G401.6 (cell line): ENCODE measurements around the gene ECEL1.

ENCODE experiments used
- FAIRE-seq: peaks from 2 replicates; lab custom pipeline; 2012; peaks lifted over from hg19 to GRCh38; lab: Jason Lieb, UNC

Gene ECEL1

DNA sequence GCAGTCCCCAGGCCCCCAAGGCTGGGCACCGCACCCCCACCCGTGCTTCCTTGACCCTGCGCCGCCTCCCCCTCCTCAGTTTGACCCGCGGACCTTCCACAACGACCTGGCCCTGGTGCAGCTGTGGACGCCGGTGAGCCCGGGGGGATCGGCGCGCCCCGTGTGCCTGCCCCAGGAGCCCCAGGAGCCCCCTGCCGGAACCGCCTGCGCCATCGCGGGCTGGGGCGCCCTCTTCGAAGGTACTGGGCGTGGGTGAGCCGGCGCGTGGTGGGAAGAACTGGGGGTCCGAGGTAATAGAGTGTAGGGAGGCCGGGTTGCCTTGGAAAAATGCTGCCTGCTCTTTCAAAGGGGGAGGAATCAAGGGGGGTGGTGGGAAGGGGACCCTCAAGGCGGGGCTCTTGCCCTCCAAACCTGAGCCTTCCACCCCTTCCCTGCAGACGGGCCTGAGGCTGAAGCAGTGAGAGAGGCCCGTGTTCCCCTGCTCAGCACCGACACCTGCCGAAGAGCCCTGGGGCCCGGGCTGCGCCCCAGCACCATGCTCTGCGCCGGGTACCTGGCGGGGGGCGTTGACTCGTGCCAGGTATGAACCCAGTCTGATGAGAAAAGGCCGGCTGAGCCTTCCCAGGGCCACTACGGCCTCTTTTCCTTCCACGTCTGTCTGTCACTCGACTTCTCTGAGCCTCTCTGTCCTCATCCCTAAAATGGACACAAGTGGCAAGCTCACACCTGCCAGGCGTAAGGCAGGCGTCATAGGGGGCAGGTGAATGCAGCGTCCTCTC lies 35.2 kb upstream of the ECEL1 start:
- FAIRE-seq, result no peak

DNA sequence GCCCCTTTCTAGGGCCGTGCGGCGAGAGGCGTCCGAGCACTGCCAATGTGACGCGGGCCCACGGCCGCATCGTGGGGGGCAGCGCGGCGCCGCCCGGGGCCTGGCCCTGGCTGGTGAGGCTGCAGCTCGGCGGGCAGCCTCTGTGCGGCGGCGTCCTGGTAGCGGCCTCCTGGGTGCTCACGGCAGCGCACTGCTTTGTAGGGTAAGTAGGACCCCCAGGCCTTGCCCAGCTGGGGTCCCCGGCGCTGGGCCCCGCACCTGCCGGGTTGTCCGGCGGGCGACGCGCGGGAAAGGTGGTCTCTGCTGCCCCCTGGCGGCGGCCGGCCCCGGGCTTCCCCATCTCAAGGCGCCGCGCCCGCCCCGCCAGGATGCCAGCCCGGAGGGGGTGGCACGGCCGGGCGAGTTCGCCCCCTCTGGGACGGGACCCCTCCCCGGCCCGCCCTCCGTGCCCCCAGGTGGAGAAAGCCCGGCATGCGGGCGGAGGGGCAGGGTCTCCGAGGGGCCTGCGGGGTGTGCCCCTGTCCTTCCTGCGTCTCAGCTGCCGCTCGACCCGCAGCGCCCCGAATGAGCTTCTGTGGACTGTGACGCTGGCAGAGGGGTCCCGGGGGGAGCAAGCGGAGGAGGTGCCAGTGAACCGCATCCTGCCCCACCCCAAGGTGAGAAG lies 34.5 kb upstream of the ECEL1 start:
- FAIRE-seq, result no peak

DNA sequence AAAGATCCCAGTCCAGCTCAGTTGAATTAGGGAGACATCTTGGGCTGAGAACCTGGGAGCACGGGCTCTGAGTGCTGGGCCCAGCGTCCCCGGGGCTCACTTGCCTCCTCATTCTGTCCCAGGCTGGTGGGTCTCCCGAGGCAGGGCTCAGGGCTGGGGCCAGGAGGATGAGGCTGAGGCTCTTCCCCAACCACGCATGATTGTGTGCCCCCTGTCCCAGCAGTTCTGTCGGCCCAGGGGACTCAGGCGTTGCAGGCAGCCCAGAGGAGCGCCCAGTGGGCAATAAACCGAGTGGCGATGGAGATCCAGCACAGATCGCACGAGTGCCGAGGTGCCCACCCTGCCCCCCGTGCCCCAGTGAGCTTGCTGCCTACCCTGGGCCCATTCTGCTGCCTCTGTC lies 33.5 kb upstream of the ECEL1 start:
- FAIRE-seq, result no peak

DNA sequence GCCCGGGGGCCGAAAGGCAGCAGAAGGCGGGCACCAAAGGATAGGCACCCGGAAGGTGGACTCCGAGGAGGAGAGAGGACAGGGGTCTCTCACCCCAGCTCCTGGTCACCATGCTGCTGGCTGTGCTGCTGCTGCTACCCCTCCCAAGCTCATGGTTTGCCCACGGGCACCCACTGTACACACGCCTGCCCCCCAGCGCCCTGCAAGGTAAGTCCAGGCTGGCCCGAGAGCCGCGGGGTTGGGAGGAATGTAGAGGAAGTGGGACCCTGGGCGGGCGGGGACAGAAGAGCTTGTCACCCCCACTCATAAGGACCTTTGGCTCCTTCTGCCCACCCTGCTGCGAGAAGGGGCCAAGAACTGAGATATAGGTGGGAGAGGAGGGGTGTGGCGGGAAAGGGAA lies 32.9 kb upstream of the ECEL1 start:
- FAIRE-seq, result no peak

DNA sequence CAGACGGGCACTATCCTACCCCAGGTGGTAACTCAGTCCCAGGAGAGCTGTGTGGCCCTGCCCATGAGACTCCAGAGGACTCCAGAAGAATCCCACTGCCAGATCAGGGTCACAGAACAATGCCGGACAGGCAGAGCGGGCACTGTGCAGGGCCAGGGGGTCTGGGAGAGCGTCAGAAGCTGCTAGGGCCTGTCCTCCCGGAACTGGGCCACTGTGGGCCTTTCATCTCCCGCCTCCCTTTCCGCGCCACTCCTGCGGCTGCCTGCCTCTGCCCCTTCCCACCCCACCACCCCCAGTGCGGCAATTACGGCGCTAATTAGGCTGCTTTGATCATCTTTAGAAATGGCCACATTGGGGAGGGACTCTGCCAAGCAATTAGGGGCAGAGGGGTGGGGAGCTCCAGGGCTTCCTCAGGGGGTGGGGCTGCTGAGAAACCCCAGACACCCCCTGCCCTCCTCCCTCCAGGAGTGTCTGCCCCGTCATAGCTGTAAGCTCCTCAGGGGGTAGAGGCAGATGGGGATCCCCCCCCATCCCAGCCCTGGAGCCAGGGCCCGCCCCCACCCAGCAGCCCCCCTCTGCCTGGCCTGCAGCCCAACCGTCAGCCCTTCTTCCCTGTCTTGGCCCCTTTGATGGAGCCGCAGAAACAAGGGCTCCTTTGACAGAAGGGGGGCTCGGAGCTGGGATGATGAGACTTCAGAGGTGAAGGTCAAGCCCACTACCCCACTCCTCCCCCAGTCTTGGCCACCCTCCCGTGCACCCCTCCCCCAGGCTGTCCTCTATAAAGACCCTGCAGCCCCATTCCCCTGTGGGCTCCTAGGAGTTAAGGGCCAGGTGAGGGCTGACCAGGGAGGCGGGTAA lies 32.2 kb upstream of the ECEL1 start, which contains the start of gene PRSS56:
Gene PRSS56 (plus strand): TSS at position 808 of the 858 bp plus-strand sequence. CDS start 211 bp downstream, outside the sequence.
- no peak for FAIRE-seq

DNA sequence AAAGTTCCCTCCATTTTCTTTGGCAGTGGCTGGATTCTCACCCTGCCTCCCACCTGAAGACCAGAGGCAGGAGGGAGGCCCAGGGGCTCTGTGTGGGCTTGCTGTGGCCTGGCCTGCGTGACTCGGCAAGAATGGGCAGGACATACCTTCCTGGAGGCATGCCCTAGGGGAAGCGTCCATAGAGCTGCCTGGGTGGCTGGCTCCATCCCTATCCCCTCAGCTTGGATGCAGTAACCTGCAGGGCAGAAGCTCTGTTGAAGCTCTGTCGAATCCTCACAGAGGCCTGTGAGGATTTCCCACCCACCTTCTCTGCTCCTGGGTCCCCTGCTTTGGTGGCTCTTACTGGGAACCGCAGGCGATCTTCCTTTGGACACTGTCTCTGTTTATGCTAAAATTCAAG lies 31.2 kb upstream of the ECEL1 start:
- FAIRE-seq, result no peak

DNA sequence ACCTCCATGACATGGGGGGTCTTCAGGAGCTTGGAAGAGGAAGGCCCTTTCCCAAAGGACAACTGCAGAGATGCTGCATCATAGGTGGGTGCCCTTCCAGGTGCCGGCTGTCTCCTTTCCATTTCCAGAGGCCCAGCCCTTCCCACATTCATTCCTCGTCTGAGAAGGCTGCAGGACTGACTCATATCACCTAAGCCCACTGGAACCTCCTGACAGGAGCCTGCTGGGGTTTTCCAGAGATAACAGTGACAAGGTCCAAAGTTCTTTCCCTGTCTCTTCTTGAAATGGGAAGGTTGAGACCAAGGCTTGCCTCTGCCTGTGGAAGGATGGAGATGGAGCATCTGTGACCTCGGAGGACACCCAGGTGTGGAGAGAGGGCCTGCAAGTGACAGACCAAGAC lies 28.9 kb upstream of the ECEL1 start:
- no peak for FAIRE-seq

DNA sequence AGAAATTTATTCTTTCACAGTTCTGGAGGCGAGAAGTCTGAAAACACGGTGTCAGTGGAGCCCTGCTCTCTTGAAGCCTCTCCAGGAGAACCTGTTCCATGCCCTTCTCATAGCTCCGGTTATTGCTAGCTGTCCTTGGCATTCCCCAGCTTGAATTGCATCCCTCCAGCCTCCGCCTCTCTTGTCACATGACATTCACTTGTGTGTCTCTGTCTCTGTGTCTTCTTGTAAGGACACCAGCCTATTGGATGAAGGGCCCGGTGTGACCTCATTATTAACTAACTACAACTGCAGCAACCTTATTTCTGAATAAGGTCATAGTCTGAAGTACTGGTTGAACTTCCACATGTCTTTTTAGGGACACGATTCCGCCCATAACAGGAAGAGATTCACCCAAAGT lies 28.0 kb upstream of the ECEL1 start:
- FAIRE-seq, result no peak

DNA sequence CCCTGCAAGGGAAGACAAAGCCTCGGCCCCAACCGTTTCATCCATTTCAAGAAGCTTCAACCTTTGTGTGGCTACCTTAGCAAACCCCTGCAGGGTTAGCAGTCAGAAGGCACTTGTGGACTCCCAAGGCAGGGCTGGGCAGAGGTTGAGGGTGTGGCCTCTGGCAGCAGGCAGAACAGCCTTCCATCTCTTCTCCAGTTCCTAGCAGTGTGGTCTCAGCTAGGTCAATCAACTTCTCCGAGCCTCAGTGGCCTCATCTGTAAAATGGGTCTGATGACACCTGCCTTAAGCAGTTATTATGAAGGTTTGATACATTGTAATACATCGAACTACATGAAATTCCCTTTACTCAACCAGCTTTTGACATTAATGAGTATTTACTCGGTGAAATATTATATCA lies 25.7 kb upstream of the ECEL1 start:
- FAIRE-seq, result no peak

DNA sequence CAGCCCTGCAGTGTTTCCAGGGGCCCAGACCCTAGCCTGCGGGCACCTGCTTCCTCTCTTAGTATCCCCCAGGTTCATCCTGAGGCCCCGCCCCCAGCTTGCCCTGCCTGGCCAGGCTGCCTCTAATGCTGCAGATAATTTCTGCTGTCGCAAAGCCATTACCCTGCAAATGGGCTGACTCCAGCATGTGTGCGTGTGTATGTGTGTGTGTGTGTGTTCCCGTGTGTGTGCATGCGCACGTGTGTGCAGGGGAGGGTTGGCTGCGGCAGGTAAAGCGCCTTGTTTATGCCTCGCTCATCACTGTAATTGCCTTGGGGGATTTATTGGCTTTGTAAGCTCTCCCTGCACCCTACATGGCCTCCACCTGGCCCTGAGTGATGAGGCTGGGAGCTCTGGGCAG lies 25.0 kb upstream of the ECEL1 start:
- no peak for FAIRE-seq

DNA sequence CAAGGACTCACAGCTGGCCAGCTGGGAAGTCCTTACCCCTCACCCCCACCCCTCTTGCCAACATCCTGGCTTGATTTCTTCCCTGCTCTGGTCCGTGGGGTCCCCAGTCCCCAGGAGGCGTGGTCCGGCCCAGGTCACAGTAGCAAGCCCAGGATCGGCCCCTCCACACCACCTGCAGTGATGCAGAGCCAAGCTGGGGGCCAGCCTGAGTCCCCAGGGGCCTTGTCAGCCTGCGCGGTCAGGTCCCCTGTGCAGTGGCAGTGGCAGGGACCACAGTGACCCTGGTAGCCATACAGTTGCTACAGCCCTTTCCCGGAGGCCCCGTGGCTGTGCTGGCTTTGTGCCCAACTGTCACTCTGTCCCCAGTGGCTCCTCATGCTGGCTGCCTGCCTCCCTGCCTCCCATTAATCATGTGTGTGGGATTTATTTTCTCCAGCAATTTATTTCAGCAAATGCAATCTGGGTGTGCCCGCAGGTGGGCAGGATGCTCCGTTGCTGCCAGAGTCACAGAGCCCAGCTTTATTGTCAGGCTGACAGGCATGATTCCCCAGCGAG lies 23.8 kb upstream of the ECEL1 start:
- FAIRE-seq, result no peak

DNA sequence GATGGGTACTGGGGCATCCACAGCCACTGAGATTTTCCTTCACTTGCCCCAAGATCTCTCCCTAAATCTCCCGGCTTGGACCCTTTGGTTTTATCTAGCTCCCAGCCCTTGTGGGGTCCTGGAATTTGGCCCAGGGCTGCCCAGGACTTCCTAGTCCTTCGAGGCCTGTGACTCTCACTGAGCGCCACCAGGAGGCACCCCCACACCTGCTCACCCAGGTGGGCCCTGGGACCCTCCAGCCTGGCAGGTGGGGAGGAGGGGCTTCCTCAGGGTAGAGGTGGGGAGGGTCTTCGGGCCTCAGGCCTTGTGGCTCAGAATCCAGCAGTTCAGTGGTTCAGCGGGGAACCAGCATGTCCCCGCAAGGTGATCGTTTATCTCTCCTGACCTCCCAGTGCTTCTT lies 20.6 kb upstream of the ECEL1 start:
- FAIRE-seq, result no peak

DNA sequence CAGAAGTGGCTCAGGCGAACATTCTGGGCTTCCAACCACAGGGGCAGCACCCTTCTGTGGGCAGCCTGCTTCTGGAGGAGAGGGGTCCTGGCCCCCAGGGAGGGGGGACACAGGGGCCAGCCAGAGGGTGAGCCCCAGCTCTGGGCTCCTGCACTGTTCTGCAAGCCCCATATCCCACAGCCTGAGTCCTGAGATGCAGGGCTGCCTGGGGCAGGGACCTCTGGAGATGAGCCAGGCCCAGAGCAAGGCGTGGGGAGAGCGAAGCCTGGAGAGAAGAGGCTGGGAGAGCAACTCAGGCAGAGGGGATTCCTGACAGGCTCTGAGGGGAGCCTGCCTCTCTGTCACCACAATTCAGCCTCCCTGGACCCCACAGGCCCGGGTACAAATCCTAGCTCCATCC lies 19.1 kb upstream of the ECEL1 start:
- no peak for FAIRE-seq

DNA sequence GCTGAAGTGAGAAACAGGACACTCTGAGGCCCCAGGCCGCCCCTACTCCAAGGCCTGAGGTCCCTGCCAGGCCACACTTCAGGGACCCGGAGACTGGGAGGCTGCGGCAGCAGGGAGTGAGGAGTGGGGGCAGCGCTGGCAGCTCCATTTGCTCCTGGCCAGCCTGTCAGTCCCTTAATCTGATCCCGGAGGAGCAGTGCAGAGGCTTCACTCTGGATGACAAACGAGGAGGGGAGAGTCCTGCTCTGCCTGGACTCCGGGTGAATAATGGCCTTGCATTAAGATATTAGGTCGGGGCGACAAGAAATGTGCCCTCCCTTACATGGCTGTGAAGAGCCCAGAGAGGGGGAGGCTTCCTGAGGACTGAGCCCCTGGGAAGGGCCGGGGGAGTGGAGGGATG lies 18.2 kb upstream of the ECEL1 start:
- no peak for FAIRE-seq

DNA sequence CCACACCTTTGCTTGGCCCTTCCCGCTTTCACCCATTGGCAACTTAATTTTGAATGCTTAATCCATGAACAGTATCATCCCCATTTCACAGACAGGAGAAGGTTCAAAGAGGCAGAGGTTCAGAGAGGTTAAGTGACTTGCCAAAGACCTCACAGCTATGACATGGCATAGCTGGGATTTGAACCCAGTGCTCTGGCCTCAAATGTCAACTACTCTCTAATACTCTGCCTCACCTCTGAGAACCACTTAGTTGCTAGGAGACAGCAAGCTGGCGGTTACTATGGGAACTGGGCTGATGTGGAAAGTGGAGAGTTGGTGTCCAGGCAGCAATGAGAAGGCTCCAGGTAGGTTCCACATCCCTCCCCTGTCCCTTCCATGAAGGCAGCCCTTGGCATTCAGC lies 16.8 kb upstream of the ECEL1 start:
- FAIRE-seq, result no peak

DNA sequence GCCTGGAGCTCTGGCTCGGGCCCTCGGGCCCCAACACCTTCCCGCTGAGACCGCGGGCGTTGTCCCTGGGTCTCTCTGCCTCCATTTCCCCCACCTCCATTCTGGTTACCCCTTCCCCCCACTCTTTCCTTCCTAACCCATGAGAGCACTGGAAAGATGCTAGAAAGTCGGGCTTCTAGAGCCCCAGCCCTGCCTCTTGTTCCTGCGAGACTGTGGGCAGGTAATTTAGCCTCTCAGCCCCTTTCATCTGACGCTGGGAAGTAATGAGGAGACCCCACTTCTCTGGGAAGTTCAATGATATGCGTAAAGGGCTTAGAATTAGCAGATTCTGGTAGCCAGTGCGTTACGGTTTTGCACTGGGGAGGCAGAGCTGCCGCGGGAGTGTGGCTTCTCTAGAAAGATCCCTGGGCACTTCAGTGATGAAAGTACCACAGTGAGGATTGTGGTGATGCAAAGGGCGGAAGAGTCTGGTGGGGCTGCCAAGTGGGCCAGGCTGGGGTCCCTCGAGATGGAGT lies 16.2 kb upstream of the ECEL1 start:
- no peak for FAIRE-seq

DNA sequence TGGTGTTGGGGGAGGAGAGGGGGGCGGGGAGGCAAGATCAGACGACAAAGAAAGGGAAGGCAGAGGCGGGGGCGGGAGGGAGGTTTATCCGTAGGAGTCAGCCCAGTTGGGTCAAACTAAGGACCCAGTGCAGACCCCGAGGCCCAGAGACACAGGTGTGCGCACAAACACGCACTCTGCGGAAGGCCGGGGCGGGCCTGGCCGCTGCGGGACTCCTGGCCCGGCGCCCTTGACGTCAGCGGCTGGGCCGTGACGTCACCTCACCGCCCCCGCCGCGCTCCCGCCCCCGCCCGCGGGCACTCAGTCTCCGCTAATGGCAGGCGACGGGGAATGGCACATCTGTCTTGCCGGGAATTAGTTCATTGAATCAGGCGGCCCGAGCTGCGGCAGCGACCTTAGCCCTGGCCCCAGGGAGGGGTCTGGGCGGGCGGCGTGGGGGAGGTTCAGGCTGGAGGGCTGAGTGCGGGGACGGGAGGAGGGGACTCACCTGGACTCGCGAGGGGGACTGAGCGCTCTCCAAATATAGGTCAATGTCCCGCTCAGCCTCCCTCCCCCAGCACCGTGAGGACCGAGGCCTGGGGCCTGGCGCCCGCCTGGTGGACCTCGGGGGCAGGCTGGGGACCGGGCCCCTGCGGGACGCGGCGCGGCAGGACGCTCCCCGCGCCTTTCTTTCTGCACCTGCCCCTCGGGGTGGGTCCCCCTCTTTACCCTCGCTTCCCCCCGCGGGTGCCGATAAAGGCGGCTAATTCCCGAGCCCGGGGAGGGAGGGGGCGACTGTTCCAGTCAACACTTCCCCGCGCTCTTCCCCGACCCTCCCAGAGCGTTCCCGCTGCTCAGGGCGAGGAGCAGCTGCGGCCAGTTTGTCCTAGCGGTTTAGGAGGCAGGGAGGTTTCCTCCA lies 15.5 kb upstream of the ECEL1 start:
- no peak for FAIRE-seq

DNA sequence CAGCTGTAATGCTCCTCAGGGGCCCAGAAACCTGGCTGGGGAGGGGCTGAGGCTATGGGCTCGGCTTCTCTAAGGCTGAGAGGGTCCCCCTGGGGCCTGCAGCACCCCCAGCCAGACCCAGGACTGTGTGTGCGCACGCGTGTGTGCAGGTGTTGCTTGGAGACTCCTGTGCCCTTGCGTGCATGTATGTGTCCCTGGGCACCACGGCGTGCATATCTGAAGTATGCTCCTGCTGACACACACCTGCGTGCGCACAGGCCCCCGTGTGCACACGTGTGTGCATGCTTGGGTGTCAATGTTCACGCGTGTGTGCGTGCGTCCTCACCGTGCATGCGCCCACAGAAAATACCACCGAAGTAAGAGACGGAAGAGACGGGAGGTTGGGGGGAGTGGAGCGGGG lies 14.9 kb upstream of the ECEL1 start:
- FAIRE-seq, result no peak

DNA sequence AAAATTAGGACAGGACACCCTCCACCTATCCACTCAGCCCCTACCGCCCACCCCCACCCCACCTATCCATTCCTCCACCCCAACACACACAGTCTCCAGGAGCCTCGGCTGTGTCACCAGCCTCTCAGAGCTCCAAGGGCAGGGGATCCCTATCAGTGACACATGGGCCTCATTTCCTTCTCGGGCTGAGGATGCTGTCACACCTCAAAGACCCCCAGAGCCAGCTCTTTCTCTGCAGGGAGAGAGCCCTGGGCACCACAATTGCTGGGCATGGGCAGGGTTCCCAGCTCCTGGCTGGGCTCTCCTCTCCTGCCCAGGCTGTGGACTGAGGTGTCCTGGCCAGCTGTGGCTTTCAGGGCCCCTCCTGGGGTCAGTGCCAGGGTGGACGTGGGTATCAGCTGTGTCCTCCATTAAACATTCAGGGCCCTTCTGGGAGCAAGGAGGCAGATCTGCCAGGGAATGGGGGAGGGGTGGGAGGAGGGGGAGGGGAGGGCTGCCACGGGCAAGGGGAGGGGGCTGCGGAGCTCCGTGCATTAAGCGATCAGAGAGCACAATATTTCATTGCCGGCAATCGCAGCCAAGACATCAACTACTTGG lies 14.3 kb upstream of the ECEL1 start:
- FAIRE-seq, result no peak

DNA sequence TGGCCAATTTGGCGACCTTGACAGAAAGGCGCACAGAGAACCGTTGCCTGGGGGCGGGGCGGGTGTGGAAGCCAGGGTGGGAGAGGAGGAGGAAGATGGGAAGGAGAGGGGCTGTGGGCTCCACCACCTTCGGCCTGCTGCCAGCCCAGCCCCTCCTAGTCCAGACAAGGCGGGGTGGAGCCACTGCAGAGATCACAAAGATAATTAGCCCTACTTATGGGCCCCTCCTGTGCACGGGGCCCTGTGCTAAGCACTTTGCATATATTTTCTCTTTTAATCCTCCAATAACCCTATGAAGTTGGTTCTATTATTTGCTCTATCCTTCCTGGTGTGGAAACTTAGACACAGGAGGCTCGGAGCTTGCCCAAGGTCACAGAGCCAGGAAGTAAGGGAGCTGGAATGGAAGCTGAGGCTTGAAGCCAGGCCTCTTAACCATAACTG lies 13.7 kb upstream of the ECEL1 start:
- no peak for FAIRE-seq

DNA sequence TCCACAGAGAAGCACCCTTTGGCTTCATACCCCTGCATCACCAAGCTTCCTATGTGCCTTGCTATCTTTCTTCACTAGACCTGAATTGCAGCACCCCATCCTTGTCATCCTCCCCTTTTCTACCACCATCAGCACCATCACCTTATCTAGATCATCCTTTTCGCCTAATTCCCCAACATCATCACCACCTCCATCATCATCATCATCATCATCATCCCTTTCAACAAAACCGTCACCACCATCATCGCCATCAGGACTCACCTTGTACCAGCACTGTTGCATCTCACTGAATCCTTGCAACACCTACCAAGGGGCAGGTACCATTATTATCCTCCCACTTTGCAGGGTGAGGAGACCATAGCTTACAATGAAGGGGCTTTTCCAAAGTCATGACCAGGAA lies 10.8 kb upstream of the ECEL1 start:
- FAIRE-seq, result no peak
